Measurements from ENCODE around the gene ADSS1. TPM values are rescaled to one million over a fixed set of nuclear protein-coding genes. Genes with fewer than 3 reads are reported as not detected.

ADSS1 gene
- total RNA-seq, 1 donor from 2014 or later = 6.9 TPM

DNA sequence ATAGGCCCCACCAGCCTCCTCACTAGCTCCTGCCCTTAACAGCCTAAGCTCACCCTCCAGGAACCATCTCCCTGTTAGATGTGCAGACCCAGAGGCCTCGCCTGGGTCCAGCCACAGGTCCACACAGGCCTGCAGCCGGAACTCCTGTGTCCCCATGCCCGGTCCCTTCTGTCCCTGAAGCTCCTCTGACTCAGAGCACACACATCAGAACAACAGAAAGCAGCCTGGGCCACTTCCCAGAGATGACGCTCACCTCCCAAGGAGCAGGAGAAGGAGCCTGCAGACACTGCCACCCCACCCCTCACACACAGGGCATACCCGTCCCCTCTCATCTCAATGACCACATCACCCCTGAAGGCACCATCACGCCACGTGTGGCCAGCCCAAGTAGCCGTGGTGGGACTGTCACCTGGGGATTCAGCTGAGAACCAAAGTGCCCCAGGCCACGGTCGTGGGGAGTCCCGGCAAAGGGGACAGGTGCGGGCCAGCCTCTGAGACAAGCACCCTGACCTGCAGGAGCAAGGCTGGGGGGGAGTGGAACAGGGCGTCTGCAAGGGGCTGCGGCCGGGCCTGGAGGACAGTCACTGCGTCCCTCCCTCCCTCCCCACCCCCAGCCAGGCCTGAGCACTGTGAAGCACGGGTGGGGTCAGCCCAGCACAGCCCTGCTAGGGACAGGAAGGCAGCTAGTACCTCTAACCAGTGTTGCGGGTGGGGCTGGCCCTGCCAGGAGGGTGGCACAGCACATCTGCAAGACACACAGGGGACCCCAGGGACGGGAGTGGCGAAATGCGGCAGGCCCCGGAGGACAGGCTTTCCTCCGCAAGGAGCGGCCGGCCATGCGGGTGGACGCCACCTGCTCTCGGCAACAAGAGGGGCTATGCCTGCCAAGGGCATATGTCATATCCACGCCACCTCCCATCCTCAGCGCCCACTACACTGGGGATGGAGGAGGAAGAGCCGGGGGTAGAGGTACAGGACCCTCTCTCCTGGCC, 66.0 kb downstream of the ADSS1 start:
- no peak overlapping the region for H3K27ac Mint-ChIP-seq
- H3K27me3 Mint-ChIP-seq = no peaks in the 10 kb centered on the region
- TF ChIP-seq, protein P1, sequence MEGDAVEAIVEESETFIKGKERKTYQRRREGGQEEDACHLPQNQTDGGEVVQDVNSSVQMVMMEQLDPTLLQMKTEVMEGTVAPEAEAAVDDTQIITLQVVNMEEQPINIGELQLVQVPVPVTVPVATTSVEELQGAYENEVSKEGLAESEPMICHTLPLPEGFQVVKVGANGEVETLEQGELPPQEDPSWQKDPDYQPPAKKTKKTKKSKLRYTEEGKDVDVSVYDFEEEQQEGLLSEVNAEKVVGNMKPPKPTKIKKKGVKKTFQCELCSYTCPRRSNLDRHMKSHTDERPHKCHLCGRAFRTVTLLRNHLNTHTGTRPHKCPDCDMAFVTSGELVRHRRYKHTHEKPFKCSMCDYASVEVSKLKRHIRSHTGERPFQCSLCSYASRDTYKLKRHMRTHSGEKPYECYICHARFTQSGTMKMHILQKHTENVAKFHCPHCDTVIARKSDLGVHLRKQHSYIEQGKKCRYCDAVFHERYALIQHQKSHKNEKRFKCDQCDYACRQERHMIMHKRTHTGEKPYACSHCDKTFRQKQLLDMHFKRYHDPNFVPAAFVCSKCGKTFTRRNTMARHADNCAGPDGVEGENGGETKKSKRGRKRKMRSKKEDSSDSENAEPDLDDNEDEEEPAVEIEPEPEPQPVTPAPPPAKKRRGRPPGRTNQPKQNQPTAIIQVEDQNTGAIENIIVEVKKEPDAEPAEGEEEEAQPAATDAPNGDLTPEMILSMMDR (conservative IDR thresholded peaks at IDR 0.05) = no peak
- no peaks in the 10 kb centered on the region for H3K9me3 Mint-ChIP-seq
- H3K36me3 Mint-ChIP-seq = no peaks in the 10 kb centered on the region
- H3K4me3 Mint-ChIP-seq = no peak overlapping the region
- DNase-seq (ENCODE audit: extremely low spot score, unreplicated experiment) = no peak
- peaks cover 14% of the 10 kb centered on the region for H3K4me1 Mint-ChIP-seq (ENCODE audit: unreplicated experiment)

- TF ChIP-seq, protein P1 (conservative IDR thresholded peaks at IDR 0.05) = no peak
- Mint-ChIP-seq H3K27ac (no peak overlapping the region), H3K4me1 (ENCODE audit: unreplicated experiment) (peaks cover 18% of the 10 kb centered on the region), H3K9me3 (no peaks in the 10 kb centered on the region), H3K4me3 (peak overlapping the region; percentile 55), H3K36me3 (no peaks in the 10 kb centered on the region), H3K27me3 (peaks cover 2% of the 10 kb centered on the region)
- DNase-seq (ENCODE audit: extremely low spot score, unreplicated experiment) = no peak
Observed at GRCh38 chr14:104791425-104791824, 67.4 kb downstream of the ADSS1 start.

DNA sequence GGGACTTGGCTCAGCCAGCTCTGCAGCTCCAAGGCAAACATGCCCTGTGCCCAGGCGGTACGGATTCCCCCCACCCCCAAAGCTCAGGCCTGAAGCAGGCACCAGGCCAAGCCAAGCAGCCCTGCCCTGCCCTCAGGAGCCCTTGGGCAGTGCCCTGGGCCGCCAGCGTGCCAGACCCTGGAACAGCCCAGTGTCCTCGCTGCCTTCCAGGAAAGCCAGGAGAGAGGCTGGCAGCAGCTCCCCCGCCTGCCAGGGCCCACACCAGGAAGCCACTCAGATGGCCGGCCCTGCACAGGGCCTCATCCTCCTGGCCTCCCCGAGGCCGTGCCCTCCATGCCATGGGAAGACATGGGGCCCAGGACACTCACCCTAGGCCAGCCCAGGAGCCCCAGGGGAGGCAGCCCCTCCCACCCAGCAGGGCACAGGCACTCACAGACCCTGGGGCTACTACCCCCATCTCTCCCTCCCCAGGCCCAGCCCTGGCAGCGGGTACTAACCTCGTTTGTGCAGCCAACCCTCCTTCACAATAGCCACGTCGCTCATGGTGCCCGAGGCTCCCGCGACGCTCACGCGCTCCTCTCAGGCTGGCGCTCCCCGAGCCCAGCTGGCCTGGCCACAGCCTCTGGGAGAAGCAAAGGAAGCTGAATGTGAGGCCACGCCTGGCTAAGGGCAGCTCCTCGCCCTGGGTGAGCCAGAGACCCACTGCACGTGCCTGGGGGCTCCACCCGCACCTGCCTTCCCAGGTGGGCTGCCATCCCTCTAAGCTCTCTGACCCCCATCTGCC, 68.3 kb downstream of the ADSS1 start:
- H3K4me1 Mint-ChIP-seq (ENCODE audit: unreplicated experiment) = peaks cover 23% of the 10 kb centered on the region
- no peak overlapping the region for H3K4me3 Mint-ChIP-seq
- no peak for DNase-seq (ENCODE audit: extremely low spot score, unreplicated experiment)
- TF ChIP-seq, protein P1 (conservative IDR thresholded peaks at IDR 0.05) = no peak
- H3K27ac Mint-ChIP-seq = no peak overlapping the region
- H3K9me3 Mint-ChIP-seq = no peaks in the 10 kb centered on the region
- peaks cover 3% of the 10 kb centered on the region for H3K27me3 Mint-ChIP-seq
- H3K36me3 Mint-ChIP-seq = no peaks in the 10 kb centered on the region

- peak overlapping the region; percentile 84 for H3K27ac Mint-ChIP-seq
- no peak for DNase-seq (ENCODE audit: extremely low spot score, unreplicated experiment)
- H3K36me3 Mint-ChIP-seq = no peaks in the 10 kb centered on the region
- peaks cover 4% of the 10 kb centered on the region for H3K27me3 Mint-ChIP-seq
- TF ChIP-seq, protein P1 (conservative IDR thresholded peaks at IDR 0.05) = peak; percentile 33
- H3K4me1 Mint-ChIP-seq (ENCODE audit: unreplicated experiment) = peaks cover 23% of the 10 kb centered on the region
- H3K9me3 Mint-ChIP-seq = no peaks in the 10 kb centered on the region
- peak overlapping the region; percentile 94 for H3K4me3 Mint-ChIP-seq
Observed at GRCh38 chr14:104792945-104793702, 69.1 kb downstream of the ADSS1 start.

- peak overlapping the region; percentile 94 for H3K4me3 Mint-ChIP-seq
- peaks cover 23% of the 10 kb centered on the region for H3K4me1 Mint-ChIP-seq (ENCODE audit: unreplicated experiment)
- H3K36me3 Mint-ChIP-seq = no peaks in the 10 kb centered on the region
- H3K27ac Mint-ChIP-seq = peak overlapping the region; percentile 84
- no peak for DNase-seq (ENCODE audit: extremely low spot score, unreplicated experiment)
- peaks cover 9% of the 10 kb centered on the region for H3K27me3 Mint-ChIP-seq
- no peaks in the 10 kb centered on the region for H3K9me3 Mint-ChIP-seq
- TF ChIP-seq, protein P1 (conservative IDR thresholded peaks at IDR 0.05) = no peak
Observed at GRCh38 chr14:104793703-104793959, 69.6 kb downstream of the ADSS1 start.

All from type B pancreatic cell (in vitro differentiated cells).